Suprapubic skin (tissue), 3 donors: ENCODE results near the gene ROR2.

Experiments used
- EP300 ChIP-seq: sonication (generic); formaldehyde crosslinking; IDR thresholded peaks from one replicate; pipeline ENCODE4 v1.6.1; 2017; ENCODE audit warnings: antibody characterized with exemption
- TF ChIP-seq, protein P1 (sequence below), 2 donors: fragments of 200-600 bp in 1 of 2; fragments of 450-650 bp in 1 of 2; sonication (generic) in 1 of 2; IDR thresholded peaks; one replicate each; pipeline ENCODE4 v1.5.1; 2016 to 2019; ENCODE audit warnings: antibody characterized with exemption in 2 of 2, mild to moderate bottlenecking in 1 of 2, moderate library complexity in 1 of 2

DNA sequence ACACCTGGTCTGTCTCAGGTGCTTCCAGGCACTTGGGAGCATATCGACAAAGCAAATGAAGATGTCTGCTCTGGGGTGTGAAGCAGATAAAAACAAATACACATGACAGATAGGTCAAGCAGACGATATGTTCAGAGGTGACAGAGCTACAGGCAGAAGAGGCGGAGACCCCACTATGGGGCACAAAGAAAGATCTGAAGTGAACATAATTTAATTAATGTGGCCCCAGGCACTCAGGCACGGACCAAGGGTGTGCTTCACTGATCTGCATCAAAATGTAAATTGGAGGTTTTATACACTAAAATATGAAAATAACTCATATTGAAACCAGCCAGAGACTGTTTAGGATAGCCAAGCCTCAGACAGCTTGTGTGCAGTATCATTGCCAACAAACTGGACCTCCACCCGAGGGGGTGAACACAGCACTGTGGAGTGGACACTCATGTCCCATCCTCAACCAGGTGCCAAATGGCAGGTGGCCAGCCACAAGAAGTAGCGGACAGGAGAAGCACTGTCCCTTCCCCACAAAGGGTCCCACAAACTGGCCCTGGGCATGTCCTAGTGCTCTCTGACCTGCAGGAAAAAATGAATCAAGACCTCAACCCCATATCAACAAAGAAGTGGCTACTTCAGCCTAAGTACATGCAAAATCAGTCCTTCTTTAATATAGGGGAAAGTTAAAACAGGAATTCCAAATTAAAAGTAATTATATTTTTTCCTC, 29.2 kb downstream of the ROR2 start:
- no peak for TF ChIP-seq EP300
- TF ChIP-seq, protein P1, sequence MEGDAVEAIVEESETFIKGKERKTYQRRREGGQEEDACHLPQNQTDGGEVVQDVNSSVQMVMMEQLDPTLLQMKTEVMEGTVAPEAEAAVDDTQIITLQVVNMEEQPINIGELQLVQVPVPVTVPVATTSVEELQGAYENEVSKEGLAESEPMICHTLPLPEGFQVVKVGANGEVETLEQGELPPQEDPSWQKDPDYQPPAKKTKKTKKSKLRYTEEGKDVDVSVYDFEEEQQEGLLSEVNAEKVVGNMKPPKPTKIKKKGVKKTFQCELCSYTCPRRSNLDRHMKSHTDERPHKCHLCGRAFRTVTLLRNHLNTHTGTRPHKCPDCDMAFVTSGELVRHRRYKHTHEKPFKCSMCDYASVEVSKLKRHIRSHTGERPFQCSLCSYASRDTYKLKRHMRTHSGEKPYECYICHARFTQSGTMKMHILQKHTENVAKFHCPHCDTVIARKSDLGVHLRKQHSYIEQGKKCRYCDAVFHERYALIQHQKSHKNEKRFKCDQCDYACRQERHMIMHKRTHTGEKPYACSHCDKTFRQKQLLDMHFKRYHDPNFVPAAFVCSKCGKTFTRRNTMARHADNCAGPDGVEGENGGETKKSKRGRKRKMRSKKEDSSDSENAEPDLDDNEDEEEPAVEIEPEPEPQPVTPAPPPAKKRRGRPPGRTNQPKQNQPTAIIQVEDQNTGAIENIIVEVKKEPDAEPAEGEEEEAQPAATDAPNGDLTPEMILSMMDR (IDR thresholded peaks at IDR 0.05) = no peak
